GM04504 (cell line): Measurements from ENCODE around the gene C12orf60.

Source experiments
- DNase-seq: peaks from one replicate; pipeline ENCODE4 v3.0.0-alpha.2; 2012; ENCODE audit warnings: low read depth

Gene C12orf60

GRCh38 chr12:14873440-14874185 is 70.1 kb downstream of the C12orf60 start:
- no peak for DNase-seq
